HG03064 (cell line): ENCODE data around the gene HRAS.
"Not testable (repeated sequence)": the region's sequence is repeated elsewhere in the genome, so short reads cannot be mapped to it uniquely, and the experiment has no call there.

Source experiments
- ATAC-seq: cut with Tn5 transposase; IDR thresholded peaks from one replicate; pipeline ENCODE4 v1.9.1; 2021; ENCODE audit warnings: low read depth; ENCODE audit not compliant: unreplicated experiment

HRAS gene

GRCh38 chr11:534396-535209, 773 bp downstream of the HRAS start:
- ATAC-seq, result no peak

DNA sequence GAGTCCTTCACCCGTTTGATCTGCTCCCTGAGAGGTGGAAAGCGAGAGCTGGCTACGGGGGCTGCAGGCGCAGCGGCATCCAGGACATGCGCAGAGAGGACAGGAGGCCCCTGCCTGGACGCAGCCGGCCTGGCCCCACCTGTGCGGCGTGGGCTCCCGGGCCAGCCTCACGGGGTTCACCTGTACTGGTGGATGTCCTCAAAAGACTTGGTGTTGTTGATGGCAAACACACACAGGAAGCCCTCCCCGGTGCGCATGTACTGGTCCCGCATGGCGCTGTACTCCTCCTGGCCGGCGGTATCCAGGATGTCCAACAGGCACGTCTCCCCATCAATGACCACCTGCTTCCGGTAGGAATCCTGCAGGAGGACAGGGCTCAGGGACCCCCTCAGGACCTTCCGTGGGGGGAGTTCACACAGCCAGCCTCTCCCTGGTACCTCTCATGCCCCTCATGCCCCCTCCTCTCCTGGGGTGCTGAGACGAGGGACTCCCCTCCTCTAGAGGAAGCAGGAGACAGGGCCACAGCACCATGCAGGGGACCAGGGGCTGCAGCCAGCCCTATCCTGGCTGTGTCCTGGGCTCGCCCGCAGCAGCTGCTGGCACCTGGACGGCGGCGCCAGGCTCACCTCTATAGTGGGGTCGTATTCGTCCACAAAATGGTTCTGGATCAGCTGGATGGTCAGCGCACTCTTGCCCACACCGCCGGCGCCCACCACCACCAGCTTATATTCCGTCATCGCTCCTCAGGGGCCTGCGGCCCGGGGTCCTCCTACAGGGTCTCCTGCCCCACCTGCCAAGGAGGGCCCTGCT, 1.6 kb downstream of the HRAS start:
- ATAC-seq, result no peak

GRCh38 chr11:532986-533585, 2.3 kb downstream of the HRAS start:
- no peak for ATAC-seq

DNA sequence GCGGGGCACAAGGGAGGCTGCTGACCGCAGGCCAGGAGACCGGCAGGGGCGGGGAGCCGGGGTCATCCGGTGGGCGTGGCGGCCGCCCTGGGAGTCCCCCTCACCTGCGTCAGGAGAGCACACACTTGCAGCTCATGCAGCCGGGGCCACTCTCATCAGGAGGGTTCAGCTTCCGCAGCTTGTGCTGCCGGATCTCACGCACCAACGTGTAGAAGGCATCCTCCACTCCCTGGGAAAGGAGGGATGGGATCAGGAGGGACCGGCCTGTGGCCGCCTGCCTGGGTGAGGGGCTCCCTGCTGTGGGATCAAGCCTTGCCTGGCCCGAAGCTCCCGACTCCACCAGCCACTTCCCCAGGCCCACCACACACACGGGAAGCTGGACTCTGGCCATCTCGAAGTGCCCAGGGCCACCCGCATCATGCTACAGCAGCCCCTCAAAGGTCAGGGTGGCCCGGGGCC, 2.8 kb downstream of the HRAS start:
- no peak for ATAC-seq

GRCh38 chr11:531919-532526, 3.4 kb downstream of the HRAS start:
- ATAC-seq, result no peak

GRCh38 chr11:530960-531831, 4.2 kb downstream of the HRAS start:
- no peak for ATAC-seq

DNA sequence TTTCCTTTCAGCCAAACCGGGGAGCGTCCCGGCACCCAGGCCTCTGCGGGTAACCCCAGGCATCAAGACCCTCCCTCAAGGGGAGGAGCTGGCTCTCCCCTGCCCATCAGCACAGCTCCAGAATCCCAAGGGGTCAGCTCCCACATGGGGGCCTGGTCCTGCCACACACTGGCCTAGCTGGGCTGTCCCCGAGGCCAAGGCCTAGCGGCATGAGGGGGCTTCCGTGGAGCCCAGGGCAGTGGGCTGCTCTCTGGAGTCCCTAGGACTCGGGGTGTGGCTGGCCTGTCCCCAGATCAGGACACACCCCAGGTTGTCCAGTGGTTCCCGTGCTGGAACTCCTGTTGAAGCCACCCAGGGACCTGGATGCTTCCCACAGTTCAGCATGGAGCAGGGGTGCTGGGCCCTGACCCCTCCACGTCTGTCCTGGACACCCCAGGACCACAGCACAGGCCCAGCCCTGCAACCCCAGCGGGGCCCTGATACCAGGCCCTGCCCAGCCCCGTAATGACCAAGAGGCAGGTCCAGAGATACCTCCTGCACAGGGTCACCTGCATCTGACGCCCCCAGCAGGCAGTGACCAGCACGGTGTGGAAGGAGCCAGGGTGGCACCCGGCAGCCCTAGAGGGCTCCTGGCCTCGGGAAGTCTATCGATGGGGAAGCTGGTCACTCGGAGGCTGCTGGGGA, 5.5 kb downstream of the HRAS start:
- no peak for ATAC-seq

GRCh38 chr11:528815-529727, 6.3 kb downstream of the HRAS start:
- no peak for ATAC-seq

GRCh38 chr11:528166-528814, 7.1 kb downstream of the HRAS start:
- no peak for ATAC-seq

DNA sequence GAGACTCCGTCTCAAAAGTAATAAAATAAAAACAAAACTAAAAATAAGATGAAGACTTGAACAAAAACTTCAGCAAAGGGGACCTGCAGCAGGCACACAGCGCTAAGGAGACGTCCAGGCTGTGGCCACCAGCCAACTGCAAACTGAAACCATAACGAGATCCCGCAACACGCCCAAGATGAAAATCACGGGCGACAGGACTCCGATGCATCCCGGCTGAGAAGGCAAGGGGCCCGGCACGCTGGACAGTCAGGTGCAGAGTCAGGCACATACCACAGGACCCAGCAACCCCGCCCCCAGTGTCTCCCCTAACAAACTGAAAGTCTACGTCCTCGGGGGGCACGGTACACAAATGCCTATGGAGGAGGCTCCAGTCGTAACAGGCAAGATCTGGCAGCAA, 9.2 kb downstream of the HRAS start:
- no peak for ATAC-seq

DNA sequence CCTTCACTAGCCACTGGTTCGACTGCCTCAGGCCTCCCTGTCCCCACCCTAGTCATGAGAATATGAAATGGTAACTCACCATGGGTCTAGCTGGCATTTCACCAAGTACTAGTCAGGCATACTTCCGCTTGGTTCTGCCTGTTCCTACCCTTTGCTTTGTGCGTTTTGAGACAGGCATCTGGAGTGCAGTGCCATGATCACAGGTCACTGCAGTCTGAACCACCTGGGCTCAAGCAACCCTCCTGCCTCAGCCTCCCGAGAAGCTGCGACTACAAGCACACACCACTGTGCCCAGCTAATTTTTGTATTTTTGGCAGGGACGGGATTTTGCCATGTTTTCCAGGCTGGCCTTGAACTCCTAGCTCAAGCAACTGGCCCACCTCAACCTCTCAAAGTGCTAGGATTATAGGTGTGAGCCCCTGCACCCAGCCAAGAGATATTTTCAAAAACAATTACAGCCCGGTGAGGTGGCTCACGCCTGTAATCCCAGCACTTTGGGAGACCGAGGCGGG, 14.1 kb downstream of the HRAS start:
- no peak for ATAC-seq

DNA sequence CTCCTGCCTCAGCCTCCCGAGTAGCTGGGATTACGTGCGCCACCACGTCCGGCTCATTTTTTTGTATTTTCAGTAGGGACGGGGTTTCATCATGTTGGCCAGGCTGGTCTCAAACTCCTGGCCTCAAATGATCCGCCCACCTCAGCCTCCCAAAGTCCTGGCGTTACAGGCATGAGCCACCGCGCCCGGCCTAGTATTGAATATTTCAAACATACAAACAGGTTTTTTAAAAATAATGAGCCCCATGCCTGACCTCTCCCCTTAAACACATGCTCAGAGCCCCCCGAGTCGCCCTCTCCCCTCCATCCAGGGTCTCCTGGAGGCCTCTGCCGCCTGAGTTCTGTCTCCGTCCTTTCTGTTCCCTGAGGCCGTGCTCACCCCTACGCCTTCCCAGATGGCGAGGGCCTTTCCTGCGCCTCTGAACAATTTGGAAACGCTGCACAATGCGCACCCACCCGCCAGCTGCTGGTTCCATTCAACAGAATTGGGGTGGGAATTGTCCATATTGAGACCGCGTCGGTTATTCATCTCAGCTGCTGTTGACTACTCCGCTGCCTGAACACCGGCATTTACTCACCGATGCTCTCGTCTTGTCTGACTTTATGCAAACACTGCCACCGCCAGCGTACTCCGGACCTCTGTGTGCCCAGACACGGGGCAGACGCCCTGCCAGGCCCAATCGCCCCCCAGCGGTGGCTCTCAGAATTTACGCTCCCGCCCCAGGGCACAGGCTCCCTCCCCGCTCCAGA, 14.8 kb downstream of the HRAS start:
- ATAC-seq, result no peak

GRCh38 chr11:518463-519202, 16.7 kb downstream of the HRAS start:
- no peak for ATAC-seq

- ATAC-seq, result not testable (repeated sequence)
Observed at GRCh38 chr11:516918-517685, 18.3 kb downstream of the HRAS start.

DNA sequence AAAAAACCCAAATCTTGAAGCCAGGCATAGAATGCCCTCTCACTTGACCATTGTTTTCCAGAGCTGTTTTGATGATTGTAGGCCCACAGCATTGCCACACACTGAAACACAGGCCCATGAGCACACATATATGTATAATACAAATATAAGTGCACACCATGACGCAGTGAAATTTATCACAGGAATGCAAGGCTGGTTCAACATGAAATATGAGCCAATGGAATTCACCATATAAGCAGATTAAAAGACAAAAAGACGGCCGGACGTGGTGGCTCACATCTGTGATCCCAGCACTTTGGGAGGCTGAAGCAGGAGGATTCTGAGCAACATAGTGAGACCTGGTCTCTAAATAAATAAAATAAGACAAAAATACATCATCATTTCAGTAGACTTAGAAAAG, 19.0 kb downstream of the HRAS start:
- no peak for ATAC-seq

GRCh38 chr11:515131-515530, 20.2 kb downstream of the HRAS start:
- ATAC-seq, result no peak
